GM21717 (cell line): ENCODE results near the gene MLC1.

Source experiments
- ATAC-seq: cut with Tn5 transposase; IDR thresholded peaks from one replicate; pipeline ENCODE4 v1.9.1; 2021; ENCODE audit warnings: mild to moderate bottlenecking, moderate library complexity; ENCODE audit not compliant: unreplicated experiment

Gene MLC1

DNA sequence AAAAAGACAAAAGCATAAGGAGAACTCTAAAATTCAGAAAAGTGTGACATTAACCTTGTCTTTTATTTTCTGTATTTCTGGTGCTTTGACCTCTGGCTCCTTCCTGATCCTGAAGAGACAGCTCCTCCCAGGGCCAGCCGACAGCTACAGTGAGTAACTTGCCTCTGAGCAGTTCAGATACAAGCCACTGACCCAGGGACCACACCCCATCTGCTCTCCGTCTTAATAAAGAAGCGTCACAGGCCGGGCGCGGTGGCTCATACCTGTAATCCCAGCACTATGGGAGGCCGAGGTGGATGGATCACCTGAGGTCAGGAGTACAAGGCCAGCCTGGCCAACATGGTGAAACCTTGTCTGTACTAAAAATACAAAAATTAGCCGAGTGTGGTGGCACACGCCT lies 6.5 kb downstream of the MLC1 start:
- no peak for ATAC-seq

DNA sequence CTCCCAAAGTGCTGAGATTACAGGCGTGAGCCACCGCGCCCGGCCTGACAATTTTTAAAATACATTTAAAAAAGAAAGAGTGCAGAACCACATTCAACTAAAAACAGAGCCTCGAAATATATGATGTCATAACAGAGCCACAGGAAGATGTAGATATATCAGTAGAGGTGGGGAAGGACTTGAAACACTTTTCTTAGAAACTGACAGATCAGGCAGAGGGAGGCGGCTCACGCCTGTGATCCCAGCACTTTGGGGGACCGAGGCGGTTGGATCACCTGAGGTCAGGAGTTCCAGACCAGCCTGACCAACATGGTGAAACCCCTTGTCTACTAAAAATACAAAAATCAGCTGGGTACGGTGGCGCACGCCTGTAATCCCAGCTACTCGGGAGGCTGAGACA lies 7.0 kb downstream of the MLC1 start:
- ATAC-seq: no peak

DNA sequence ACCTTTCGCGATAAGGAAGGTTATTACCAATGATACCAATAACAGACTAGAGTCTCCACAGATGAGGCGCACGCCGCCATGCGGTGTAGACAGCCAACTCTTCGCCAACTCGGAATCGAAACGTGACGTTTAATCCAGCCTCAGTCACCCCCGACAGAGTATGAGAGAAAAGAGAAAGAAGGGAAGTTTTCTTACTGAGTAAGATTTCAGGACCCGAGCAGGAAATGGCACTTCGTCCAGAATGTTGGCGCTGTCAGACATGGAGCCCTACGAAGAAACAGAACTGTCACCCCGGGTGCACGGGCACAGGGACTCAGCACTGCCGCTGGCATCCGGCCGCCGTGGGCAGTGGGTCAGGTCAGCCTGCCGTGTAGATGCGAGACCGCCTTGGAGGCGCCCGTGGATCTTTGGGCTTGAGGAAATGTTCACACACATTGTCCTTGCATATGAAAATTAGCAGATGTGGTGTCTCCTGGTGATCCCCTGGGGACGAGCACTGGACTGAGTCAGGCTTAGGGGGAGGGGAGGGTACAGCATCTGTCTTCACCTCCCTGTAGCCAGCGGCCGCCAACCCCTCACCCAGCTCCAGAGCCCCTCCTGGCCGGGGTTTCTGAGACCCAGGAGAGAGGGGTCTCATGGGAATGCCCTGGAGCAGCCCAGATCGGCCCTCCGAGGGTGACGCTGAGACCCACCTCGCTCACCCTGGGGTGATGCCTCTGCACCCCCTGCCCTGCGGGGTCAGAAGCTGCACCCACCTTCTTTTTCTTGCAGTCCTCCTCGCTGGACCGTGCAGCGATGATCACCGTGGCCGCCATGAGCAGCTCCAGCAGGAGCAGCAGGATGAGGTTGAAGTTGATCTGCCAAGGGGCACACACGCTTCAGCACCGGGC lies 8.3 kb downstream of the MLC1 start:
- no peak for ATAC-seq

DNA sequence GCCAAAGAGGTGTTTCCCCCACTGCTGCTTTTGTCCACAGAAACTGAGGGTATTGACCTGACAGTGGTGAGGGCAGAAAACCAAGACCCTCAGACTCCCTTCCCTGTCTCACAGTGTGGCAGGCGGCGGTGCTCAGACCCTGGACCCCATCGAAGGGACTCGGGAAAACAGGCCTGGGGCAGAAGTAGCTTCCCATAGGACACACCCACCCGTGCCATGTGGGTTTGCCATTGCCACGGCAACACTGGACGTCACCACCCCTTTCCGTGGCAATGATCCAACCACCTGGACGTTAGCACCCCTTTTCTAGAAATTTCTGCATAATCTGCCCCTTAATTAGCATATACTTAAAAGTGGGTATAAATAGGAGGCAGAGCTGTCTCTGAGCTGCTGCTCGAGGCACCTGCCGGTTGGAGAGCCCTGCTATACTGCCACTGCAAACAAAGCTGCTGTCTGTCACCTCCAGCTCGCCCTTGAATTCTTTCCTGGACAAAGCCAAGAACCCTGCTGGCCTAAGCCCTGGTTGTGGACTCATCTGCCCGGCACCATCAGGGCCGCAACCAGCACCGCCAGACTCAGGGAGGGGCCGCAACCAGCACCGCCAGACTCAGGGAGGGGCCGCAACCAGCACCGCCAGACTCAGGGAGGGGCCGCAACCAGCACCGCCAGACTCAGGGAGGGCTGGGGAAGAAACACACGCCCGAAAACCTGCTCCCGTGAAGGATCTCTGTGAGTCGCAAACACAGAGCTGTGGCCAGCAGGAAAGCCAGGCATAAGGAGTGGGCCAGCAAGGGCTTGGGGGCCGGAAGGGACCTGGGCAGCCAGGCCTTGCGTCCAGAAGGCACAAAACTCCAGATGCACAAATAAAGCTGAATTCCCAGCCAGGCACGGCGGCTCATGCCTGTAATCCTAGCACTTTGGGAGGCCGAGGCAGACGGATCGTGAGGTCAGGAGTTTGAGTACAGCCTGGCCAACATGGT lies 10.4 kb downstream of the MLC1 start:
- no peak for ATAC-seq

DNA sequence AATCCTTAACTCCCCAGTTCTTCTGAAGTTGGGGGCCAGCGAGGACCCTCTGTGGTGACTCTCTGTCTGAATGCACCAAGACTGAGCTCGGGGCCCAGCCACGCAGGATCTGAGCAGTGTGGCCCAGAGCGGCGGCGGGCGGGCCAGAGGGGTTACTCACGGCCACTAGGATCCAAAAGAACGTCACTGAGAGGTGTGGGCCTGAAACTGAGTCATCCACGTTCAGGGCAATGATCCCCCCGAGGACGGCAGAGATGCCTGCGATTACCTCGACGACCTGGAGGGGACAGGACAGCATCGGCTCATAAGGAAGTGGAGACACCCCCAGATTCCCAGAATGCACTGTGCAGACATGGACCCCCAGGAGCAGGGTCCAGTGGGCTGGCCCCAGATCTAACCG lies 11.2 kb downstream of the MLC1 start:
- ATAC-seq: no peak

DNA sequence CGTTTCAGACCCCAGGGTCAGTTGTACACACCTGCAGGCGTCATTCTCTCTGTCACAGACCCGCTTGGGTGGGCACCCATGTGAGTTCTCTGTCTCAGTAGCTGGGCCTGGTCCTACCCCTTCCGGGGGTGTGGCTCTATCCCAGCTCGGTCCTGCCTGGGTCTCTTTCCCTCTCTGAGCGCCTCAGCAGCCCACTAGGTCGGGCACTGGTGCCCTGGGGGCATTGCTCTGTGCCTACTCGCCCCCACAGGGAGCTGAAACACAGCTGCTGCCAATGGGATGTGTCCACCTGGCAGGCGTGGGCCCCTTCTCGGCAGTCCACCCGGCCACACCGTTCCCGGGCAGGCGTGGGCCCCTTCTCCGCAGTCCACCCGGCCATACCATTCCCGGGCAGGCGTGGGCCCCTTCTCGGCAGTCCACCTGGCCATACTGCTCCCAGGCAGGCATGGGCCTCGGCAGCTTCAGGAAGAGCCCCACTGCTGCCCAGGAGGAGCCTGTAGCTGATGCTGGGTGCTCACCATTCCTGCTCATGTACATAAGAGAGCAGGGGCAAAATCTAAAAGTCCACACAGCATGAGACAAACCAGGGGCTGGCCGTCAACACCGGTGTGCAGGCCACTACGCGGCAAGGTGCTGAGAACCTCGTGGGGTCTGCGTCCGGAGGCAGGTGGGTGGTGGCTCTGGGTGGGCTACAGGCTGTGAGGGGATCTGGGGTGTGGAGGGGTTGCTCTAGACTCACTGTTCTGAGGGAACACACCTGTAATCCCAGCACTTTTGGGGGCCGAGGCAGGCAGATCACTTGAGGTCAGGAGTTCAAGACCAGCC lies 12.3 kb downstream of the MLC1 start:
- ATAC-seq: no peak

DNA sequence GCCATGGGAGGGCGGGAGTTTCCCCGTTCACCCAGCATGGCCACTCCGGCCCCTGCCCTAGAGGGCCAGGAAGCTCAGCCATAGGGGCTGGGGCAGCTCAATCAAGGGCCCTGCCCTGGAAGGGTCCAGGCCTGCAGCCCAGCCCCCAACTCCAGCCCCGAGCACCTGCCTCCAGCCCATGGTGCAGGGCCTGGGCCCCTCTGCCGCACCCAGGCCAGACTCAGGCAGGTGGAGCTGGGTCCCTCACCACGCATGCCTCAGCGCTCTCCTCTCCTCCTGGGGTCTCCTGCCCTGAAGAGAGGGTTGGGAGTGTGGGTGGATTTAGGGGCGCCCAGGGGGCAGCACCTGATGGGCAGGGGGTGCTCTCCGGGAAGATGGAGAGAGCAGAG lies 13.1 kb downstream of the MLC1 start:
- no peak for ATAC-seq

DNA sequence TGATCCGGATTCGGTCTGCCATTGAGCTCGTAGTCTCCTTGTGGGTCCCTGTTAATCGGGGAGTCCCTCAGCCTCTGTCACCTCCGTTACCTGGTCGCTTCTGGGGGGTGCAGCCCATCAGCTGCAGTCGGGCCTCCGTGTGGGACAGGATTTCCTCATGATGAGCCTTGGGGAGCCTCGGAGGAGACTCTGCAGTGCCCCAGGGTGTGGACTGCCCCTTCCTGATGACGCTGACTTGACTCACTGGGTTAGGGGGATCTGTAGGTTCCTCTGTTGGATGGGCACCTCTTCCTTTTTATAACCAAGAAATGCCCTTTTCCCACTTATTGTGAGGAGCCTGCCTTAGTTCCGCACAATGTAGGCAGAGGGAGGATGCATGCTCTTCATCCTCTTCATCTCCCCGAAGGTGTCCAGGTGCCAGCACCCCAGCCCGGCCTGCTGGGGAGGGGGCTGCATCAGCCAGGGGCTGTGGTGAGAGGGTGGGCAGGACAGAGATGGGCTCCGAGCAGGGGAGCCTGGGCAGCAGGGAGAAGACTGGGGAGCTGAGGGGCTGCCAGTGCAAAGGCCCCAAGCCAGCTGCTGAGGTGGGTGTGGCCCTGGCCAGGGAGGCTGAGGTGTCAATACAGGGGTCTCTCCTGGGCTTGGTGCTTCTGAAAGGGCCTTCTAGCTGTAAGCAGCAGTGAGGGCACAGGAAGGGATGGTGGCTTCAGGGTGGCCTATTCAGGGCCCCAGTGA lies 13.6 kb downstream of the MLC1 start:
- no peak for ATAC-seq

DNA sequence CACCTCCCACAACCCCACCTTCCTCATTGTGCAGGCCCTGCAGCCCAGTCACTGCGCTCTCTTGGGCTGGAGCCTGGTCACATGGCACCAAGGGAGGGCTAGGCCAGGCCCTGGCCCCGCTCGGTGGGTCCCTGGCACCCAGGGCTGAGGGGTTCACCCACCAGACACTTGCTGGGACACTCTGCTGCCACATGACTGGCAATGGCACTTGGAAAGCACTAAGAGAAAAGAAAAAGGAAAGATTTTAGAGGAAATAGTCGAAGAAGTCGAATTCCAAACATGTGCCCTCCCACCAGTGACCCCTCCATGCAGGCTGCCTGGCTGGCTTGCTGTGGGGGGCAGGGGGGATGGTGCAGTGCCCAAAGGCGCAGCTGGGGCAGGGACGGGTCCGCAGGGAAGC lies 14.9 kb downstream of the MLC1 start:
- ATAC-seq: no peak

DNA sequence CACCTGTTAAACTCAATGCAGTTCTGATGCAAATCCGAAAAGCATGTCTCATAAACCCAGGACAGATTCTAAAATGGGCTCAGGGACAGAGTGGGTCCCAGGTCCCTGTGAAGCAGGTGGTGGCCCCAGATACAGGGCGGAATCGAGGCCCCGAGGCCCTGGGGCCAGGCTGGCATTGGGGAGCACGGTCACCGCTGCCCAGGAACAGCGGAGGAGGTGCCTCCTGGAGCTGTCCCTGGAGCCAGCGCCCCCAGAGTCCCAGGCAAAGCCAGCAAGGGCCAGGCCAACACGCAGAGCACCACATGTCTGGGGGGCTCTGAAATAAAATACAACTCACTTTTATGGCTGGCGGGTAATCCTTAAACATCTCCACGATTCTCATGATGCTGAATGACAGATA lies 17.1 kb downstream of the MLC1 start:
- ATAC-seq: no peak

DNA sequence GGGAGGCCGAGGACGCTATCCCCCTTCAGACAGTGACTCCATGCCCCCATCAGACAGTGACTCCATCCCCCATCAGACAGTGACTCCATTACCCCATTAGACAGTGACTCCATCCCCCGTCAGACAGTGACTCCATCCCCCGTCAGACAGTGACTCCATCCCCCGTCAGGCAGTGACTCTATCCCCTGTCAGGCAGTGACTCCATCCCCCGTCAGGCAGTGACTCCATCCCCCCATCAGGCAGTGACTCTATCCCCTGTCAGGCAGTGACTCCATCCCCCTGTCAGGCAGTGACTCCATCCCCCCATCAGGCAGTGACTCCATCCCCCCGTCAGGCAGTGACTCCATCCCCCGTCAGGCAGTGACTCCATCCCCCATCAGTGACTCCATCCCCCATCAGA lies 18.0 kb downstream of the MLC1 start:
- ATAC-seq: no peak

DNA sequence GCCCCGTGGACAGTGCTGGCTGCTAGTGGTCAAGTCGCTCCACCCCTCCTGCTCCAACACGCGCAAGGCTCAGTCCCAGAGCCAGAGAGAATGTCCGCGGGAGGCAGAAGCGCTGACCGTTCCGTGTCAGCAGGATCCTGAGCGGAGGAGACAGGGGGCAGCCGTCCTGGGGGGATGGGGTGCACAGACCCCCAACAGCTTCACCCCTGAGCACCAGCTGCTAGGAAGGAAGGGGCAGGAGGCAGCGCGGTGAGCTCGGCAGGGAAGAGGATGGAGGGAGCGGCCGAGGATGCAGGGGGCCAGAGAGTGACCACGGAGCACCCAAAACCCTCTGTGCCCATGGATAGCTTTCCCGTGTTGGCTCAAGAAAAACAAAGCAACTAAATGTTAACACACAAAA lies 20.8 kb downstream of the MLC1 start:
- ATAC-seq: no peak

DNA sequence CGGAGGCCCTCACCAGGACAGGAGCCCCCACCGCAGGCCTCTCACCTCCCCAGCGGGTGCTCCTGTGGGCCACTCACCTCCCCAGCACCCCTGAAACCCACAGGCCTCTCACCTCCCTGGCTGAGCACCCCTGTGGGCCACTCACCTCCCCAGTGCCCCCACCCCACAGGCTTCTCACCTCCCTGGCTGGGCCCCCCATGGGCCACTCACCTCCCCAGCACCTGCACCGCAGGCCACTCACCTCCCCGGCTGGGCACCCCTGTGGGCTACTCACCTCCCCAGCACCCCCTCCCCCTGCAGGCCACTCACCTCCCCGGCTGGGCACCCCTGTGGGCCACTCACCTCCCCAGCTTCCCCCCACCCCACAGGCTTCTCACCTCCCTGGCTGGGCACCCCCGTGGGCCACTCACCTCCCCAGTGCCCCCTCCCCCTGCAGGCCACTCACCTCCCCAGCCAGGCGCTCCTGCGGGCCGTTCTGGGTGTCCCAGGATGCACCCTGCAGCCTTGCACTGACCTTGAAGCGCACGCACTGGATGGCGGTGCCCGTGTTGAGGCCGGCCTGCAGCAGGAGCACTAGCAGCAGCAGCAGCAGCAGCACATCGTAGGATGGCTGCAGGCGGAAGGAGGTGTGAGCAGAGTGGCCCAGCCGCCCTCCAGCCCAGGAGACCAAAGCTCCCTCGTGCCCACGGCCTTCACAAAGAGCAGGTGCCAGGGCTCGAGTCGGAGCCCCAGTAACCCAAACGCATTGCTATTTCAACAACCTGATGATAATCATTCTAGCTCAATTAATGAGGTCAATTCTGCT lies 21.4 kb downstream of the MLC1 start:
- no peak for ATAC-seq

DNA sequence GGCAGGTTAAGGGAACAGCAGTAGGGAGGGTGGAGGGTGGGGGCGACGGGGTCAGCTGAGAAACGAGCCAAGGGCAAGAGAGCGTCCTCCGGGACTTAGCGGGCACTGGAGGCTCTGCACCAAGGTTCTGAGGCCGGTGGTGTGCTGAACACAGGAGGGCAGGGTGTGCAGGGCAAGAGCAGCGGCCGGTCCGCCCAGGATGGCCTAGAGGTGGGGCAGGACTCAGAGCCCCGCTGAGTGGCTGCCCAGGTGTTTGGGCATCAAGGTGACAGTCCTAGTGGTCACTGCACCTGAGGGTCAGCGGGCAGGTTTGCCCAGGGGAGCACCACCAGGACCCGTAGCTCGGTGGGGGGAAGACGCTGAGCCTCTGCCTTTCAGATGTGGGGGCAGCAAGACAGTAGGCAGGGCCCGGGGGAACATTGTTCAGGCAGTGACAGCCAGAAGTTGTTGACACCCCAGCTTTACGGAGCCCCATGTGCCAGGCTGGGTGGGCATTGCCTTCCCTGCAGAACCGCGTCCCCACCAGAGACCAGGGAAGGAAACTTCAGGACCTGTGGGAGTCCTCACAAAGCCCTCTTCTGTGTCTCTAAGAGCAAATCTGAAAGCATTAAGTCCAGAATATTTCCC lies 22.6 kb downstream of the MLC1 start:
- ATAC-seq: no peak

DNA sequence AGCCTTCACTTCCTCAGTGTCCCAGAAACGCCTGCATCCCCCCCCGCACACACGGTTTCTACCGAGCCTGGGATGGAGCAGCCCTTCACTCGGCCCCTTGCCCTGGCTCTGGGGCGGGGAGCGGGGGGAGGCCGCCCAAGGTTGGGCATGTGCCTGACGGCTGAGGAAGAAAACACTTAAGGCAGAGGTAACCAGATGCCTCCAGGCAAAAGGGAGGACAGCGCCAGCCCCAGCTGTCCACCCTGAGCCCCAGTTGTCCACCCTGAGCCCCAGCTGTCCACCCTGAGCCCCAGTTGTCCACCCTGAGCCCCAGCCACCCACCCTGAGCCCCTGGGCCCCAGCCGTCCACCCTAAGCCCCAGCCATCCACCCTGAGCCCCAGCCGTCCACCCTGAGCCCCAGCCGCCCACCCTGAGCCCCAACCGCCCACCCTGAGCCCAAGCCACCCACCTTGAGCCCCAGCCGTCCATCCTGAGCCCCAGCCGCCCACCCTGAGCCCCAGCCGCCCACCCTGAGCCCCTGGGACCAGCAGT lies 23.3 kb downstream of the MLC1 start:
- ATAC-seq: no peak

DNA sequence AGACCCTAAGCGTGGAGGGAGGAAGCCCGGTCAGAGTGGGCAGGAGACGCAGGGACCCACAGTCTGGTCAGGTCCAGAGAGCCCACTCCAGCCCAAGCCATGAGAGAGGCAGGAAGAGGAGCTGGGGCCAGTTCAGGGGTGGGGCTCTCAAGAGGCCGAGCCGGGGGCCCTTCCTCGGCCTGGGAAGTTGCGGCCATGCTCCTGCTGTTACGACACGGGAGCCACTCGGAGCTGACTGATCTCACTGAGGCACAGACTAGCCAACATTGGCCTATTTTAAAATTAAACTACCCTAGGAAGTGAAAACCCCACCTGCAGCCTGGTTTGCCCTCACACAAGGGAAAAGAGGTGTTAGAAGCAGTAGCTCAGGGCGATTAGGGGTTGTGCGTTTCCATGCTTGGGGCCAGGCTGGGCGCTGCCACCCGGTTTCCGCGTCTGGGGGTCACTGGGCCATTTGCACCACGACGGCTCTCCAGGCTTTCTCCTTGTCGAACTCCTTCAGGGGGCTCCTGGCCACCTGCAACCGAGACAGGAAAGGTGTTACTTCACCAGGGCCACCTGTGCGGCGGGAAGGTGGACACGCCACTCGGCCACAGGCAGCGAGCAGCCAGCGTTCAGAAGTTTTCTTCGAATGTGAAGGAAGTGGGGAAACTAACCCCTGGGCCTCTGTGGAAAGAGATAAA lies 23.9 kb downstream of the MLC1 start:
- ATAC-seq: no peak

DNA sequence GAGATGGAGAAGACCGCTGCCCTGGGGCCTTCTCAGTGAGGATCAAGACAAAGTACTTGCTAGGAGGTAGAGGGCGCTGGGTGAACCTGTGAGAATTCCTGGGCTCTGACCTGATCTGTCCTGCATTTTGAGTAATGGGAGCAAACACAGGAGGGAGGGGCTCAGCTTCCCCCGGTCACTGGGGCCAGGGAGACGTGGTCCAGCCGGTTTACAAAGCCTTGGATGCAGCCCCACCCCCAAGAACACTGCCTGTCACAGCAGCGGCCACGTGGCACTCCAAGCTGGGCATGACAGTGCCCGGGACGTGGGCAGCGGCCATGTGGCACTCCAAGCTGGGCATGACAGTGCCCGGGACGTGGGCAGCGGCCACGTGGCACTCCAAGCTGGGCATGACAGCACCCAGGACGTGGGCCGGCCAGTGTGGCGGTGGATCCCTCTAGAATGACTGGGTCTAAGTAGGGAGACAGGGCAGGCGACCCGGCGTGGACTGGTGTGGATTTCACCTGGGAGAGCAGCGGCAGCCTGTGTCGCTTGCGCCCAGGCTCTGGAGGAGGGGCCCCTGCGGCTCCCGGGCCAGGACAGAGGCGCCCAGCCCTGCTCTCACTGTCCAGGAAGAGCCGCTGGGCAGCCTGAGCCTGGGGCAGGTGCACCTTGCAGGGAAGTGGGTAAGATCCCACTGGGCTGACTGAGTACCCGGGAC lies 24.6 kb downstream of the MLC1 start:
- ATAC-seq: no peak

DNA sequence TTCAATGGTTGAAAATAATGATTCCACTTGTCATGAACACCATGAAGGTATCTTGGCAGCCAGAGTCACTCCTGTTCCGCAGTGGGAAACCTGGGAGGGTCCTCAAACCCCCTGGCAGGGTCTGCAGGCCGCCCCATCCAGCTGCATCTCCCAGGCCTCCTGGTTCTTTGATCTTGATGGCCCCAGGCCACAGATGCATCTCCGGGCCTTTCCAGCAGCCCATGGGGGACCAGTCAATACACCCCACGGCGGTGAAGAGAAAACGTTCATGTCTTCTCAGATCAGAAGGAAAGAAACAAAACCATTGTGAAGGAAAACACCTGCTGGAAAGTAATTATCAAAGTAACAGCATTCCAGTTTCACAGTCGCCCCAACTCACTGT lies 25.4 kb downstream of the MLC1 start:
- ATAC-seq: no peak
